ENCODE measurements around the gene ELF1.
A peak's percentile ranks its signal among the peaks of the same experiment; 100 is the strongest.
"Not testable (repeated sequence)": the region's sequence is repeated elsewhere in the genome, so short reads cannot be mapped to it uniquely, and the experiment has no call there.

The ELF1 gene

GRCh38 chr13:41042419-41042818 is 23.3 kb upstream of the ELF1 start:
- not testable (repeated sequence) for DNase-seq (ENCODE audit: low read depth)

DNA sequence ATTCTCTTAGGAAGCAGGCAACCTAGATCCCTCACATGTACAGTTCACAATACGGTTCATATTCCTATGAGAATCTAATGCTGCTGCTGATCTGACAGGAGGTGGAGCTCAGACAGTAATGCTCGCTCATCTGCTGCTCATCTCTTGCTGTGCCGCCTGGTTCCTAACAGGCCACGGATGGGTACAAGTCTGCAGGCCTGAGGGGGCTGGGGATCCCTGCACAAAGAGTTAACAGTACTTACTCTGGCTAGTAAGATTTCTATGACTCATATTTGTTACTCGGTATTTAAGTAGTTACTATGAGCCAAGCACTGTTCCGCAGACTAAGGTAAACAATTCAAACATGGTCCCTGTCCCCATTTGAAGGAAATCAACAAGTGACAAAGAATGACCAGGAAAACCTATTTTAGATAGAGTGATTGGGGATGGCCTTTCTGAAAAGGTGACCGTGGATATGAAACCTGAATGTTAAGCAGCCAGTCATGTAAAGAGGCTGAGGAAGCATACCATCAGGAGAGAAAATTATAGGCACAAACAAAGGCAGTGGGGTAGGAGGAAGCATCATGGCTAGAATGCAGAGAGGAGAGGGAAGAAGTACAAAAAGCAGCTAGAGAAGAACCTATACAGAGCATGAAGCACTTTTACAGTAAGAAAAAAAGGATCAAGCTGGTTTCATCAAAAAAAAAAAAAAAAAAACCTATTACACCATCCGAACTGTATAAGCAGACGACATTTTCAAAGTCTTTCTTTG is 21.6 kb upstream of the ELF1 start:
- DNase-seq (ENCODE audit: low read depth), result no peak

- no peak for DNase-seq (ENCODE audit: low read depth)
Measured at GRCh38 chr13:41039746-41040145, 20.6 kb upstream of the ELF1 start.

GRCh38 chr13:41036557-41036956 is 17.4 kb upstream of the ELF1 start:
- DNase-seq (ENCODE audit: low read depth), result not testable (repeated sequence)

- DNase-seq (ENCODE audit: low read depth), result no peak
Measured at GRCh38 chr13:41034881-41035280, 15.8 kb upstream of the ELF1 start.

- DNase-seq (ENCODE audit: low read depth), result no peak
Measured at GRCh38 chr13:41034382-41034781, 15.3 kb upstream of the ELF1 start.

- no peak for DNase-seq (ENCODE audit: low read depth)
Measured at GRCh38 chr13:41032691-41033376, 13.7 kb upstream of the ELF1 start.

- DNase-seq (ENCODE audit: low read depth), result no peak
Measured at GRCh38 chr13:41029629-41030028, 10.5 kb upstream of the ELF1 start.

DNA sequence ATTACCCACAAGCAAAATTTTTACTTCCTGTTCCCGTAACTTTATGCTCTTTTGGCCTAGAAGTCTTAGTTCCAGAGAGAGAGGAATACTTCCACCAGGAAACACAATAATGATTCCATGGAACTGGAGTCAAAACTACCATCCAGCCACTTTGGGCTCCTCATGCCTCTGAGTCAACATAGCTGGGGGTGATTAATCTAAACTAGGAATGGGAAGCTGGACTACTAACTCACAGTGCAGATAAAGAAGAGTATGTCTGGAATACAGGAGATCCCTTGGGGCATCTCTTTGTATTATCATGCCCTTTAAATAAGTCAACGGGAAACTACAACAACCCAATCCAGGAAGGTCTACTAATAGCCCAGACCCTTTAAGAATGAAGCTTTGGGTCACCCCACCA is 8.9 kb upstream of the ELF1 start:
- DNase-seq (ENCODE audit: low read depth), result no peak

DNA sequence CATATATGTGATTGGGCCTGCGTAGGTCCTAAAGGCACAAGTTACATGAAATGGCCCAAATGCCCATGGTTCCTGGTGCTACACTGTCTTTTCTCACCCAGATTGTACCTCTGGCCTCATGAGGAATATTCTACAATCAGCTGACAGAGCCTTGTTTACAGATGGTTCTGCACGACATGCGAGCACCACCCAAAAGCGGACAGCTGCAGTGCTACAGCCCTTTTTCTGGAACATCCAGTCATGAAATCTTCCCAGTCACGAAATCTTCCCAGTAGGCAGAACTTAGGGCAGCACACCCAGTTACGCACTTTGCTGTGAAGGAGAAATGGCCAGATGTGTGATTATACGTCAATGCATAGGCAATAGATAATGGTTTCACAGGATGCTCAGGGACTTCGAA is 7.7 kb upstream of the ELF1 start:
- DNase-seq (ENCODE audit: low read depth), result no peak

GRCh38 chr13:41025518-41025917 is 6.4 kb upstream of the ELF1 start:
- DNase-seq (ENCODE audit: low read depth), result no peak

GRCh38 chr13:41019578-41020347 is 647 bp upstream of the ELF1 start:
- DNase-seq (ENCODE audit: low read depth), result no peak

GRCh38 chr13:41018602-41018948 is 541 bp downstream of the ELF1 start:
- no peak for DNase-seq (ENCODE audit: low read depth)

- no peak for DNase-seq (ENCODE audit: low read depth)
Measured at GRCh38 chr13:41017817-41018601, 1.1 kb downstream of the ELF1 start.

- DNase-seq (ENCODE audit: low read depth), result no peak
Measured at GRCh38 chr13:41017159-41017558, 2.0 kb downstream of the ELF1 start.

DNA sequence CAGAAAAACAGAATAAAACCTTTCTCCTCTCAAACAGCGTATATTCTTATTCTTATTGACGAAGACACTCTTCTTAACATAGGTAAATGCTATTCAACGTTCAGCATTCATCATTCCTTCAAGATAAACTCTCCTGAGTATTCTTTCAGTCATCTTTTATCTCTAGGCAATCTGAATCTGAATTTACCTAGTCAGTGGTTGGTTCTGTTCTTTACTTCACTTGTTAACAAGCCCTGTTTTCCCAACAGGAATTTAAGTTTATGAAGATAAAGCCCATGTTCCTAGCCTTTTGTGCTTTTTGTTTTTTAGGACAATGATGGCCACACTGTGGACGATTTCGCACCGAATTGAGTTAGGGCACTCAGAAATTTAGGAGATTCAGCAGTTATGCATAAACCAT is 3.2 kb downstream of the ELF1 start:
- DNase-seq (ENCODE audit: low read depth), result no peak

GRCh38 chr13:41013835-41014234 is 5.3 kb downstream of the ELF1 start:
- no peak for DNase-seq (ENCODE audit: low read depth)

DNA sequence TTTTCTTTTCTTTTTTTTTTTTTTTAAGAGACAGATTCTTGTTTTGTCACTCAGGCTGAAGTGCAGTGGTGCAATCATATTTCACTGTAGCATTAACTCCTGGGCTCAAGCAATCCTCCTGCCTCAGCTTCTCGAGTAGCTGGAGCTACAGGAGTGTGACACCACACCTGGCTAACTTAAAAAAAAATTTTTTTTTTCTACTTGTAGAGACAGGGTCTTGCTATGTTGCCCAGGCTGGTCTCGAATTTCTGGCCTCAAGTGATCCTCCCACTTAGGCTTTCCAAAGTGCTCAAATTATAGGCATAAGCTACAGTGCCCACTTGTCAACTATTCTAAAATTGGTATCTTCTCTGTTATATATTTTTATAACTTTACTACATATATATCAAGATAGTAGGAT is 6.6 kb downstream of the ELF1 start:
- no peak for DNase-seq (ENCODE audit: low read depth)

- no peak for DNase-seq (ENCODE audit: low read depth)
Measured at GRCh38 chr13:41011382-41011956, 7.6 kb downstream of the ELF1 start.

DNA sequence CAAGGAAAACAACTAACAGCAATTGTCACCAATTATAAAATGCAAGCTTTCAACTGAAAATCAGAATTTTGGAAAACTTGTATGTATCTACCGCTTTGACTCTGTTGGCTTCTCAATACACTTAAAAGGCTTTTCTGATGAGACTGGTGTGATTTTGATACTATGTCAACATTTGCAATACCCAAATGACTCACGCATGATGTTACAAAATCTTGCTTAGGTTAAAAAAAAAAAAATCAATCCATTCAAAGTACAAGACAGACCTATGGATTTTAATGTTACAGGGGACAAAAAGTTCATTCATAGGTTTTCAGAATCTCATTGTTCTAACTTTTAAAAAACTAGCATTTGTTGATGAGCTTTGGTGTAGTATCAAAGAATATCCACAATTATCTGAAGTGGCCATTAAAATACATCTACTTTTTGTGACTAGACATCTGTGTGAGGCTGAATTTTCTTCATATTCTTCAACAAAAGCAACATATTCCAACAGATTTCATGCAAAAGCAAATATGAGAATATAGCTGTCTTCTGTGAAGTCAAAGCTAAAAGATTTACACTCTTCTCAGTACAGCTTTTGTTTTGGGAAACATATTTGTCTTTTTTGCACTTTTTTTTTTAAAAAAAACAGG is 10.7 kb downstream of the ELF1 start:
- DNase-seq (ENCODE audit: low read depth), result peak; percentile 19

- no peak for DNase-seq (ENCODE audit: low read depth)
Measured at GRCh38 chr13:41007744-41008128, 11.4 kb downstream of the ELF1 start.
